Stimulated activated CD4-positive, alpha-beta T cell treated with anti-CD3 and anti-CD28 coated beads, Interleukin-1b, Interleukin-23, amount 100 ng/mL, for 24 hours (primary cell): ENCODE results near the gene CFAP61.
"Not testable (repeated sequence)": the region's sequence is repeated elsewhere in the genome, so short reads cannot be mapped to it uniquely, and the experiment has no call there.

ENCODE experiments used
- DNase-seq, 4 experiments: peaks; one replicate each; pipeline ENCODE4 v3.0.0-alpha.2; 2020; ENCODE audit warnings: low read depth in 4 of 4, low spot score in 1 of 4

Gene CFAP61

GRCh38 chr20:20085812-20086211 is 33.5 kb downstream of the CFAP61 start:
- DNase-seq, result no peak

DNA sequence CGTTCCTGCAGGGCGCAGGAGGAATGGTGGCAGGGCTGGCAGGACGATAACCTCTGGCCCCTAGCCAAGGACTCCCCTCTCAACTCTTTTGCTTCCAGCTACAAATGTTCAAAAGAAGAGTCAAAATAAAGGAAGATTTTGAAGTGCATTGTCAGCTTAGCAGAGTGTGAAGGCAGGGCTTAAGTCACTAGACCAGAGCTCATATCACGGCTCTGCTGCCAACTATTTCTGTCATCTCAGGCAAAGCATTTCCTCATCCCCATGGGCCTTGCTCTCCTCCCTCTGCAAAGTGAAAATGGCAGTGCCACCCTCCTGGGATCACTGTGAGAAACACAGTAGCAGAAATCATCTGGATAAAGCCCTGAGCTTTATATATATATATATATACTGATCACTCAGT is 36.7 kb downstream of the CFAP61 start:
- DNase-seq, result no peak

DNA sequence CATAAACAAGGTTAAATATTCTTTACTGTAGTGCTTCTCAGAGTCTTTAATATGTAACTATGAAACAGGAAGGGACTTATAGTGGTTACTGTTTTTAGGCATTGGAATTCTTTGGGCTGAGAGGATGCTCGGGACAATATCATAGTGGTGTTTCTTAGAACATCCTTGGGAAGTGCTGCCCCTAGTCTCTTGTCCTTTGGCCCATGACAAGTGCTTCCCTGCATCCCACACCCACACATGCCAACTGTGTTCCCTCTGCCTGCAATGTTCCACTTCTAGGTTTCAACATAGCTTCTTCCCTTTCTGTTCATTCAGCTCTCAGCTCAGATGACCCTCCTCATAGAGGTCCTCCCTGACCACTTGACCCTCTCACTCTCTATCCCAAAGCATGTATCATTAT is 37.6 kb downstream of the CFAP61 start:
- DNase-seq, result no peak

GRCh38 chr20:20092827-20093226 is 40.5 kb downstream of the CFAP61 start:
- no peak for DNase-seq

- no peak for DNase-seq
These were observed 42.1 kb downstream of the CFAP61 start for GRCh38 chr20:20094410-20094809.

DNA sequence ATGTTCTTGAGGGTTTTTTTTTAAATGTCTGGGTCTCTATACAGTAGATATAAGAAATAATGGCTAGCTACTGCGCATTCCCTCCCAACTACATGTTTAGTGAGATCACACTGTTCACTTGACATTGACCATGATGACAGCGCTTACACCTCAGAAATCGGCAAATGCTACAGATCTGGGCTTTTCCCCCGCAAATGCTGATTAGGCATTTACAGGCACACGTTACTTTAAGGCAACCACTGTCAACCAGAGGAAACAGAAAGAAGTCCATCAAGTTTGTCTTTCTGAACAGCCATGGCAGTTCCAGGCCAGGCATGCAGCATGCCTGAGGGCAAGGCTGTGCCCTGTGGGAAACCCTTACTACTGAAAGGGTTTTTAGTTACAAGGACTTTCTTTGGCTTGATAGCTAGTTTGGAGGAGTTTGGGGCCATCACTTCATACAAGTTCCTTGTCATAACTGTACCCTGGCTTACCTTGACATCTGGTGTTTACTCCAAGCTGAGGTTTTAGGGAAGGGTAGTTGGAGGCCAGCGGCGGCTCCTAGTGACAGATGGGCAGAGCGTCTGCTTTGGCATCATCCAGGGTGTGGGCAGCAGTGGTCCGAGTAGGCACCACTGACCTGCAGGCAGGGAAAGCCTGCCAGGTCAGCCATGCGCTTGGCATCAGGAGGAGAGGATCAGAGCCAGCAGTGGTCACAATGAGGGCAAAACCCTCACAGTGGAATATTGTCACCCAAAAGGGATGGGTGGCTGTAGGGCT is 43.0 kb downstream of the CFAP61 start:
- no peak for DNase-seq

GRCh38 chr20:20096421-20096820 is 44.1 kb downstream of the CFAP61 start:
- no peak for DNase-seq

DNA sequence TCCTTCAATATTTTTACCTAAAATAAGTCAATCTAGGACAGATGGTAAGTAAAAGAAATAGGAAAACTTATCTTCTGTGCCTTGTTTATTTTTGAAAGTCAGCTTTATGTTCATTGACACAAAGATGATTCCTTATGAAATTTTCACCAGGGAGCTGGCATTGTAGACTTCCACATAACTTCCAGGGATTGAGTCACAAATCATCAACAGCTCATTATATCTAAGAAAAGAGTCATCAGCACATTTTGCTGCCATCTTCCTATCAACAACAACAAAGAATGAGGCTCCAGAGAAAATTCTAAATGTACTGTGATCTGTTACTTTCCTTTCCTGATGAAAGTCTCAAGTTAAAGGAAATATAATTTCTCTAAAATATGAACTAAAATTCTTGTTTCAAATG is 48.5 kb downstream of the CFAP61 start:
- DNase-seq, result no peak

DNA sequence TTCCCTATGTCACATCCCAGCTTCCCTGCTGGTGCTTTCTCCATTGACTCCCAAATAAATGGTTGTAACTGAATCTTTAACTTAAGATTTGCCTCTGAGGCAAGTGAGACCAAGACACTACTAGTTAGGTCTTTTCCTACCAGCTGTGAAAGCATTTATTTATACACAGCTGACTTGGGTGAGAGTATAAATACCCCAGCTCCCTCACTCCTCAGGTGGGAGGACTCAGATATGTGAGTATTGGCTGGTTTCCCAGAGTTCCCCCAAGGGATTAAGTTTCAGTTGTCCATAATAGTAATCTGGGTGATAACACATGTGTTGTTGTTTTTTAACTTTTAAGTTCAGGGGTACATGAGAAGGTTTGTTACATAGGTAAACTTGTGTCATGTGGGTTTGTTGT is 49.8 kb downstream of the CFAP61 start:
- DNase-seq, result no peak

- no peak for DNase-seq
These were observed 50.5 kb downstream of the CFAP61 start for GRCh38 chr20:20102716-20103258.

- DNase-seq, result no peak
These were observed 51.2 kb downstream of the CFAP61 start for GRCh38 chr20:20103486-20103885.

GRCh38 chr20:20123187-20123586 is 70.9 kb downstream of the CFAP61 start:
- DNase-seq, result not testable (repeated sequence)

DNA sequence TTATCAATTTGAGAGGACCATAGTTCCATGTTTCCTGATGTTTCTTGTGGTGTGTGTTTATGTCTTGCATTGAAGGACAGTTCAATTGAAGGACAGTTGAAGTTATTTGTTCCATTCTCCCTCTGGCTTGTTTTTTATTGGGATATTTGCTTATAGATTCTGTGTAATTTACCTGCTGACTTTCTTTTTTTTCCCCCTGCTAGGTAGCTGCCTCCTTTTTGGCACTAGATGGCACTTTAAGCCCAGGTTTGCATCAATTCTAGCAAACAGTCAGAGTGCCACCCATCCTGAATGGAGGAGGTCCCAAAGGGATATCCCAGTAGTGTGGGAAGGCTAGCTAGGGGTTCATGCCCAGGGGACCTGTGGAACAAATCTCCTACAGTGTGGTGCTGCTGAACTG is 78.1 kb downstream of the CFAP61 start:
- no peak for DNase-seq

DNA sequence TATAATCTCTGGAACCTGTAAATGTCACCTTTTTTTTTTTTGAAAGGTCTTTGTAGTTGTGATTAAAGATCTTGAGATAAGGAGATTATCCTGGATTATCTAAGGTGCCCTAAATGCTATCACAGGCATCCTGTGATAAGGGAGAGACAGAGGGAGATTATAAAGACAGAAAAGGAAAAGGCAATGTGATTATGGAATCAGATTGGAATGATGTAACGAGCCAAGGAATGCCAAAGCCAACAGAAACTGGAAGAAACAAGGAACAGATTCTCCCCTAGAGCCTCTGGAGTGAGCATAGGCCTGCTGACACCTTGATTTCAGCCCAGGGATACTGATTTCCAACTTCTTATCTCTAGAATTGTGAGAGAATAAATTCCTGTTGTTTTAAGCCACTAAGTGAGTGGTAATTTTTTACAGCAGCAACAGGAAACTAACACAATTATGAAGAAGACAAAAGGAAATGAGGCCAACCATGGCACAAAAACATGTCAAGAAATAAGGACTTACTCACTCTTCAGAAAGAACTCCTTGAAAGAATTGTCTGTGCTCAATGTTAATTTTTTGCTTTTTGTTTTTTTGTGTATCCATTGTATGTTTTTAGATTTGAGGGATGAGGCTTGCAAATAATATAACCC is 82.7 kb downstream of the CFAP61 start:
- no peak for DNase-seq

DNA sequence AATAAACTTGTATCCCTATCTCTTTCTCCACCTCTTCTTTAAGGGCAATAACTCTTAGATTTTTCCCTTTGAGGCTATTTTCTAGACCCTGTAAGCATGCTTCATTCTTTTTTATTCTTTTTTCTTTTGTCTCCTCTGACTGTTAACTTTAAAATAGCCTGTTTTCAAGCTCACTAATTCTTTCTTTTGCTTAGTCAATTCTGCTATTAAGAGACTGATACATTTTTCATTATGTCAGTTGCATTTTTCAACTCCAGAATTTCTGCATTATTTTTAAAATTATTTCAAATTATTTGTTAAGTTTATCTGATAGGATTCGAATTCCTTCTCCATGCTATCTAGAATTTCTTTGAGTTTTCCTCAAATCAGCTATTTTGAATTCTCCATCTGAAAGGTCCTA is 84.0 kb downstream of the CFAP61 start:
- DNase-seq, result no peak

GRCh38 chr20:20137851-20138250 is 85.5 kb downstream of the CFAP61 start:
- no peak for DNase-seq

DNA sequence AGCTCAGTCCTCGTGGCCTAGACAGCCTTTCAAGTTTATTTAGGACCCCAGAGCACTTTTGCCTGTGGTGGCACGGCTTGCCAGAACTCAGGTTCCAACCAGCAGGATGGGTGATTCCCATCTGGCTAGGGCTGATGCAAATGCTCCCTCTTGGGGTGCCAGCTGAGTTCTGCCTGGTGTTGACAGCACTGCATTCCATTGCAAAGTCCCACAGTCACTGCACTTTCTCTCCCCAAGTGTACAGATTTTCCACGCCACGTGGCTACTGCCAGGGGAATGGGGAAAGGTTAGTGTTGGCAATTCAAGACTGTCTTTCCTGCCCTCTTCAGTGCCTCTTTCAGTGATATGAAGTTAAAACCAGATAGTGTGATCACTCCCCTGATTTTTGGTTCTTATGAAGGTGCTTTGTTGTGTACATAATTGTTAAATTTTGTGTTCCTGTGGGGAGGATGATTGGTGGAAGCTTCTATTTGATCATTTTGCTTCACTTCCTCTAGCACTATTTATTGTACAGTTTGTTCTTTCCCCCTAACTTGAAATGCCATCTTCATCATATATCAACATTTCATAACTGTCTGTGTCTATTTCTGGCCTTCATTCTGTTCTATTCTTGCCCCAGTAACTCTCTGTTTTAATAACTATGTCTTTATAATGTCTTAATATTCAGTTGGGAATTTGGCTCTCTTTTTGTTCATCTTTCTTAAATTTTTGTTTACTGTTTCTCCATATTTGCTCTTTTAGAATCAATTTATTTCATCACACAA is 86.2 kb downstream of the CFAP61 start:
- no peak for DNase-seq

DNA sequence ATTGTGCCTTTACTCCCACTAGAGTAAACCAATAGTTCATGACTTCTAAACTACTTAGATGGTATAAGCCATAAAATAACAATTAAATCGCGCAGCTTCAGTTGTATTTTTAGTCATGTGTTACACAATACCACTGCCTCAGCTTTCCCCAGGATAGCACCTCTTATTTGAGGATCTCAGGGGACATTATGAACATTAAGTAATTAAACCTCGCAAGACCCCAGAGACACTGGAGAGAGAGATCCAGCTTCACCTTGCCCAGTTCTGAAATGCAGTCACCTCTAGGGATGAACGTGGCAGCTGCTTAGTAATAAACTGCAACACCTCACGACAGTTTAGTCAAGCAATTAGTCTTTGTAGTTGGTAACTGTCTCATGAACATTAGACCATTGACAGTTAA is 87.1 kb downstream of the CFAP61 start:
- DNase-seq, result no peak

DNA sequence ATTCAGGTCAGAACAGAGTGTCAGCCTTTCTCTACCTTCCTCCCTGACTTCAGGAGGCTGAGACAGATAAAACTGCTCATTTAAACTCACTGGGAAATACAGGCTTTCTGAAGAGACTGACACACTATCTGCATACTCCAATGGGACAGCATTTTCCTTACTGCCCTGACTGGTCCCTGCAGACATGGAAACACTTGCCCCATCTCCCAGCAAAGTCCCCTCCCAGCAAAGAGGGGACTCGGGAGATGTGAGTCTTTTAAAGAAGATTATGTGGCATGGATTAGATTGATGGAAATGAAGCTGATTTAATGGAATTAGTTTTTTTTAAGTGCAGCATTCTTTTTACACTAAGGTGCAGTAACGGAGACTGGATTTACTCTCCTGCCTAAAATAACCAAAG is 90.8 kb downstream of the CFAP61 start:
- DNase-seq, result no peak

DNA sequence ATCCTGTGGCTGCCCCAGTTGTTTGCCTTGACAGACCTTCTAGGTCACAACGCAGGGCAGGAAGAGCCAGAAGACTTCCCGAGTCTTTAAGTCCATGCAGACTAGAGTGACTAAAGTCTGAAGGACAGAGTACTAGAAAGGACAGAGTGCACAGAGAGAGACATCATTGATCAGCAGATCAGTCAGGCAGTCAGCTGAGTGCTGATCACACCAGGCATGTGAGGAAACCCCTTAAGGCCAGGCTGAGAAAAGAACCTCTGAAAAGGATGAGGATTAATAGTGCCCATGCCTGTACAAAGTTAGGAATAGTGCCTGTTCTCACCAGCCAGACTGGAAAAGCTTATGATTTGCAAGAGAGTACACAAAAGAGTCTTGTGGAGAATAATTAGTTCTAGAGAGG is 91.3 kb downstream of the CFAP61 start:
- DNase-seq, result no peak

DNA sequence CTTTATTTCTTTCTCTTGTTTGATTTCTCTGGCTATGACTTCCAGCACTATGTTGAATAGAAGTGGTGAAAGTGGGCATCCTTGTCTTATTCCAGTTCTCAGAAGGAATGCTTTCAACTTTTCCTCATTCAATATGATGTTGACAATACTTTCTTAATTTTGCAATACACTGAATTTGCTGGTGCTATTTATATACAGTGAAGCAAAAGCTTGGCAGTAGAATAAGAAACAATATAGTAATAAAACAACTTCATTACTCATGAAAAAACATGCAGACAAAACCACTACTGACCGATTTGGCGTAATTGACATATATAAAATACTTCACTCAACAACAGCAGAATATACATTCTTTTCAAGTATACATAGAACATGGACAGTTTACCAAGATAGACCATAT is 96.4 kb downstream of the CFAP61 start:
- DNase-seq, result no peak

GRCh38 chr20:20150241-20150640 is 97.9 kb downstream of the CFAP61 start:
- no peak for DNase-seq
